RWPE2 (cell line): ENCODE data around the gene RBM10.

Experiments
- ATAC-seq: fragments of 200-7000 bp; cut with Tn5 transposase; 3 replicates; pipeline ENCODE4 v1.9.1; 2021; ENCODE audit warnings: low read depth
- DNase-seq: peaks from one replicate; pipeline ENCODE4 v3.0.0-alpha.2; 2020; ENCODE audit warnings: low spot score
- H3K27ac ChIP-seq: fragments of 450-650 bp; 2 replicates; pipeline ENCODE4 v1.5.1; 2017; ENCODE audit warnings: mild to moderate bottlenecking; ENCODE audit not compliant: poor library complexity, severe bottlenecking
- H3K27me3 ChIP-seq: fragments of 250-450 bp; sonication (Bioruptor Pico); 2 replicates; pipeline ENCODE4 v1.5.1; 2021; ENCODE audit warnings: mild to moderate bottlenecking, moderate library complexity; ENCODE audit not compliant: insufficient read depth, poor library complexity, severe bottlenecking
- H3K36me3 ChIP-seq: fragments of 250-450 bp; sonication (Bioruptor Pico); 2 replicates; pipeline ENCODE4 v1.5.1; 2020; ENCODE audit warnings: low read depth, mild to moderate bottlenecking, moderate library complexity
- H3K4me1 ChIP-seq: fragments of 250-450 bp; sonication (Bioruptor Pico); 2 replicates; pipeline ENCODE4 v1.5.1; 2021; ENCODE audit warnings: mild to moderate bottlenecking, moderate library complexity; ENCODE audit not compliant: insufficient read depth, poor library complexity, severe bottlenecking
- H3K4me3 ChIP-seq: fragments of 250-450 bp; sonication (Bioruptor Pico); 2 replicates; pipeline ENCODE4 v1.5.1; 2021; ENCODE audit warnings: mild to moderate bottlenecking, moderate library complexity; ENCODE audit not compliant: severe bottlenecking
- H3K9me3 ChIP-seq: fragments of 250-450 bp; sonication (Bioruptor Pico); 2 replicates; pipeline ENCODE4 v1.5.1; 2021; ENCODE audit warnings: mild to moderate bottlenecking, moderate library complexity; ENCODE audit not compliant: severe bottlenecking
- TF ChIP-seq, protein P1 (sequence below): fragments of 450-650 bp; IDR thresholded peaks from one replicate; pipeline ENCODE4 v1.5.1; 2017; ENCODE audit warnings: mild to moderate bottlenecking, moderate library complexity; ENCODE audit not compliant: poor library complexity, severe bottlenecking

Gene RBM10

GRCh38 chrX:47198026-47198686, 53.1 kb downstream of the RBM10 start:
- no peak overlapping the region for H3K4me3 ChIP-seq
- peaks cover 4% of the 10 kb centered on the region for H3K4me1 ChIP-seq
- TF ChIP-seq, protein P1, sequence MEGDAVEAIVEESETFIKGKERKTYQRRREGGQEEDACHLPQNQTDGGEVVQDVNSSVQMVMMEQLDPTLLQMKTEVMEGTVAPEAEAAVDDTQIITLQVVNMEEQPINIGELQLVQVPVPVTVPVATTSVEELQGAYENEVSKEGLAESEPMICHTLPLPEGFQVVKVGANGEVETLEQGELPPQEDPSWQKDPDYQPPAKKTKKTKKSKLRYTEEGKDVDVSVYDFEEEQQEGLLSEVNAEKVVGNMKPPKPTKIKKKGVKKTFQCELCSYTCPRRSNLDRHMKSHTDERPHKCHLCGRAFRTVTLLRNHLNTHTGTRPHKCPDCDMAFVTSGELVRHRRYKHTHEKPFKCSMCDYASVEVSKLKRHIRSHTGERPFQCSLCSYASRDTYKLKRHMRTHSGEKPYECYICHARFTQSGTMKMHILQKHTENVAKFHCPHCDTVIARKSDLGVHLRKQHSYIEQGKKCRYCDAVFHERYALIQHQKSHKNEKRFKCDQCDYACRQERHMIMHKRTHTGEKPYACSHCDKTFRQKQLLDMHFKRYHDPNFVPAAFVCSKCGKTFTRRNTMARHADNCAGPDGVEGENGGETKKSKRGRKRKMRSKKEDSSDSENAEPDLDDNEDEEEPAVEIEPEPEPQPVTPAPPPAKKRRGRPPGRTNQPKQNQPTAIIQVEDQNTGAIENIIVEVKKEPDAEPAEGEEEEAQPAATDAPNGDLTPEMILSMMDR = no peak
- ATAC-seq (no peak), DNase-seq (no peak)
- H3K36me3 ChIP-seq = peaks cover 80% of the 10 kb centered on the region
- no peaks in the 10 kb centered on the region for H3K27me3 ChIP-seq
- no peaks in the 10 kb centered on the region for H3K9me3 ChIP-seq
- H3K27ac ChIP-seq = no peak overlapping the region

DNA sequence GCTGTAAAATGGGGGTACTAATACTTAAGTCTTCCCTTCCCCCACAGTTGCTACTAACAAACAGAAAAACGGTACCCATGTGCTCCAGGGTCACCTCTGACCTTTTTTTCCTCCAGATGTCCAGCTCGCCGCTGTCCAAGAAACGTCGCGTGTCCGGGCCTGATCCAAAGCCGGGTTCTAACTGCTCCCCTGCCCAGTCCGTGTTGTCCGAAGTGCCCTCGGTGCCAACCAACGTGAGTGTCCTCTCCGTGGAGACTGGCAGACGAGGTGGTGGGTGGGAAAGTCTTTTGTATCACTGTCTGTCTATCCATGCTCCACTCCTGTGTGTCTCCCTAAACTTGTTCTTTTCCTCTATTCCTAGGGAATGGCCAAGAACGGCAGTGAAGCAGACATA, 53.7 kb downstream of the RBM10 start:
- no peak overlapping the region for H3K27ac ChIP-seq
- H3K27me3 ChIP-seq = no peaks in the 10 kb centered on the region
- H3K4me1 ChIP-seq = peaks cover 4% of the 10 kb centered on the region
- no peaks in the 10 kb centered on the region for H3K9me3 ChIP-seq
- ATAC-seq = no peak
- DNase-seq = no peak
- TF ChIP-seq, protein P1 = no peak
- peaks cover 82% of the 10 kb centered on the region for H3K36me3 ChIP-seq
- H3K4me3 ChIP-seq = no peak overlapping the region

GRCh38 chrX:47199286-47199685, 54.3 kb downstream of the RBM10 start:
- Histone ChIP-seq H3K4me1 (peaks cover 4% of the 10 kb centered on the region), H3K4me3 (no peak overlapping the region), H3K27me3 (no peaks in the 10 kb centered on the region), H3K36me3 (peaks cover 83% of the 10 kb centered on the region), H3K27ac (no peak overlapping the region), H3K9me3 (no peaks in the 10 kb centered on the region)
- ATAC-seq = no peak
- DNase-seq = no peak
- TF ChIP-seq, protein P1 = no peak

- Histone ChIP-seq H3K4me3 (no peak overlapping the region), H3K27ac (no peak overlapping the region), H3K27me3 (no peaks in the 10 kb centered on the region), H3K36me3 (peaks cover 83% of the 10 kb centered on the region), H3K4me1 (peaks cover under 1% of the 10 kb centered on the region), H3K9me3 (no peaks in the 10 kb centered on the region)
- DNase-seq = no peak
- TF ChIP-seq, protein P1 = no peak
- ATAC-seq = peak; percentile 50; the same call in 1 of the 3 replicates
These were observed 55.5 kb downstream of the RBM10 start for GRCh38 chrX:47200385-47201150.
